ENCODE data around the gene KRTAP9-2.

DNA sequence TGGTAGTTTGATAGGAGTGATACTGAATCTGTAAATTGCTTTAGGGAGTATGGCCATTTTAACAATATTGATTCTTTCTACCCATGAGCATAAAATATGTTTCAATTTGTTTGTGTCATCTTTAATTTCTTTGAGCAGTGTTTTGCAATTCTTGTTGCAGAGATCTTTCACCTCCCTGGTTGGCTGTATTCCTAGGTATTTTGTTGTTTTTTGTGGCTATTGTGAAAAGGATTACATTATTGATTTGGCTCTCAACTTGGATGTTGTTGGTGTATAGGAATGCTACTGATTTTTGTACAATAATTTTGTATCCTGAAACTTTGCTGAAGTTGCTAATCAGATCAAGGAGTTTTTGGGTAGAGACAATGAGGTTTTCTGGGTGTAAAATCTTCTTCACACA, 32.0 kb downstream of the KRTAP9-2 start:
- no peak for TF ChIP-seq CTCF (IDR thresholded peaks at IDR 0.05; ENCODE audit: extremely low read depth in 1 of 2, insufficient read depth in 1 of 2, low read depth in 1 of 2, low read length in 2 of 2)
- TF ChIP-seq POLR2AphosphoS5 (IDR thresholded peaks at IDR 0.05; ENCODE audit: insufficient read depth, low read depth, low read length): no peak
- no peak for TF ChIP-seq EZH2 (IDR thresholded peaks at IDR 0.05; ENCODE audit: borderline replicate concordance, low read depth, low read length, severe bottlenecking)
- TF ChIP-seq POLR2A (IDR thresholded peaks at IDR 0.05; ENCODE audit: low read depth, low read length): no peak
- TF ChIP-seq, protein P1, sequence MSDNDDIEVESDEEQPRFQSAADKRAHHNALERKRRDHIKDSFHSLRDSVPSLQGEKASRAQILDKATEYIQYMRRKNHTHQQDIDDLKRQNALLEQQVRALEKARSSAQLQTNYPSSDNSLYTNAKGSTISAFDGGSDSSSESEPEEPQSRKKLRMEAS (IDR thresholded peaks at IDR 0.05; ENCODE audit: insufficient read depth, insufficient read length): no peak
- TF ChIP-seq MYC (IDR thresholded peaks at IDR 0.05; ENCODE audit: low read depth, low read length): no peak
- no peak for TF ChIP-seq JUN (IDR thresholded peaks at IDR 0.05; ENCODE audit: borderline replicate concordance, insufficient read depth, insufficient read length, low read depth)
- TF ChIP-seq GATA2 (IDR thresholded peaks at IDR 0.05; ENCODE audit: insufficient read depth, insufficient read length, low read depth, low read length): no peak
